Prostate gland (tissue), 2 donors: ENCODE results near the gene GNPDA2. TPM values are rescaled to one million over a fixed set of nuclear protein-coding genes. Genes with fewer than 3 reads are reported as not detected.

Experiments
- DNase-seq: peaks from one replicate; pipeline ENCODE4 v3.0.0-alpha.2; 2019; ENCODE audit warnings: low spot score
- H3K27ac ChIP-seq, 2 donors: fragments of 200-600 bp; sonication (generic); 2 replicates each; pipeline ENCODE4 v1.5.1; 2017 to 2019
- H3K27me3 ChIP-seq: fragments of 200-600 bp; sonication (generic); replicated peaks from 2 replicates; pipeline ENCODE4 v1.5.1; 2019; ENCODE audit not compliant: insufficient read depth
- H3K36me3 ChIP-seq, 2 donors: fragments of 200-600 bp; sonication (generic); 1 replicate in 1 of 2; 2 replicates in 1 of 2; pipeline versions ENCODE4 v1.5.1 to v1.8.1; 2017 to 2019
- H3K4me1 ChIP-seq: fragments of 200-600 bp; sonication (generic); replicated peaks from 2 replicates; pipeline ENCODE4 v1.5.1; 2019
- H3K4me3 ChIP-seq, 2 donors: fragments of 200-600 bp; sonication (generic); 2 replicates each; pipeline ENCODE4 v1.5.1; 2017 to 2019
- H3K9me3 ChIP-seq: fragments of 200-600 bp; sonication (generic); 2 replicates; pipeline ENCODE4 v1.5.1; 2017
- CTCF ChIP-seq, 4 experiments: fragments of 200-600 bp in 2 of 4; fragments of 450-650 bp in 2 of 4; sonication (generic) in 2 of 4; IDR thresholded peaks; 1 replicate in 3 of 4; 2 replicates in 1 of 4; pipeline ENCODE4 v1.5.1; 2016 to 2019; ENCODE audit warnings: antibody characterized with exemption in 4 of 4, mild to moderate bottlenecking in 2 of 4, moderate library complexity in 2 of 4
- POLR2A ChIP-seq: fragments of 450-650 bp; IDR thresholded peaks from one replicate; pipeline ENCODE4 v1.6.1; 2016; ENCODE audit warnings: antibody characterized with exemption, mild to moderate bottlenecking
- POLR2AphosphoS5 ChIP-seq: sonication (generic); formaldehyde crosslinking; IDR thresholded peaks from one replicate; pipeline ENCODE4 v1.6.1; 2017; ENCODE audit warnings: antibody characterized with exemption
- WGBS: methylation state at CpG from one replicate; pipeline ENCODE4 v1.1.5; 2018; 5-methylcytosine and 5-hydroxymethylcytosine counted together
- intact Hi-C: fragments of 100-400 bp; cut with DNase I; formaldehyde crosslinking; loops from one replicate; pipeline ENCODE4 v1.14.2; 2022
- total RNA-seq, 2 donors: library from RNA; depleted of rRNA; stranded (reverse); fragments of >200 nt; gene quantifications; one replicate each; pipeline ENCODE4 v1.1.0, GENCODE V29; 2016

The GNPDA2 gene
- total RNA-seq: 10 to 100 TPM; 13.2 to 16.2 TPM

- peak within 1 kb of the TSS; percentile 78 to 83 for H3K27ac ChIP-seq
- TF ChIP-seq POLR2AphosphoS5: peak; percentile 86
- TF ChIP-seq POLR2A: peak; percentile 40
- TF ChIP-seq CTCF (IDR thresholded peaks at IDR 0.05): peak in 2 of 4 experiments; percentile 26 to 30
- peak within 1 kb of the TSS; percentile 83 to 87 for H3K4me3 ChIP-seq
- DNase-seq: peak; percentile 84
- WGBS: under 1% methylated on average over 60 of the region's 65 CpGs
- H3K36me3 ChIP-seq: no peaks in the 10 kb centered on the region
- no peaks in the 10 kb centered on the region for H3K4me1 ChIP-seq
- intact Hi-C loops: loop anchor here (5.0 kb wide), 1 partner anchor 49 kb away; the partner anchor contains the start of gene GUF1
- no peaks in the 10 kb centered on the region for H3K27me3 ChIP-seq
- no peaks in the 10 kb centered on the region for H3K9me3 ChIP-seq
These were observed at the start of gene GNPDA2 for GRCh38 chr4:44726038-44726871. GNPDA2 (minus strand) TSS chr4:44726556; CDS start chr4:44722207, 4,349 bp downstream.

DNA sequence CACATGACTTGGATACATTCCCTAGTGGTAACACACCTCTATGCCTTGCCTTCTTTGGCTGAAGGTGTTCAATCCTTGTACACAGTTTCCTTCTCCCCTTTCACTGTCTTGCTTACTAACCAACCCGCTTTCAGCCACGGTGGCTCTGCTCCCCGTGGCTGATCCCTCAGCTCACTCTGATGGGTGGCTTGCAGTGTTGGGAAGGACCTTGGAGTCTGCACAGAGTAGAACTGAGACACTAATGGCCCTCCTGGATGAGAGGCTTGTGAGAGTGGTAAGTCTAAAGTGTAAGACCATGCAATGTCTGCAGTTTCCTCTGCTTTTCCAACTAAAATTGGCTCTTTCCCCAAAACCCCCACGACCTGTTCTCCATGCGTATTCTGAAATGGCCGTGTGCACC is 46.0 kb upstream of the GNPDA2 start:
- Histone ChIP-seq H3K36me3 (no peaks in the 10 kb centered on the region), H3K9me3 (no peaks in the 10 kb centered on the region), H3K4me1 (no peaks in the 10 kb centered on the region), H3K27me3 (no peaks in the 10 kb centered on the region), H3K27ac (no peak overlapping the region), H3K4me3 (no peak overlapping the region)
- no peak for DNase-seq
- WGBS: 87% methylated on average over 6 of the region's 6 CpGs
- intact Hi-C loops: no loop called here
- TF ChIP-seq POLR2AphosphoS5 (no peak), CTCF (IDR thresholded peaks at IDR 0.05) (no peak), POLR2A (no peak)

DNA sequence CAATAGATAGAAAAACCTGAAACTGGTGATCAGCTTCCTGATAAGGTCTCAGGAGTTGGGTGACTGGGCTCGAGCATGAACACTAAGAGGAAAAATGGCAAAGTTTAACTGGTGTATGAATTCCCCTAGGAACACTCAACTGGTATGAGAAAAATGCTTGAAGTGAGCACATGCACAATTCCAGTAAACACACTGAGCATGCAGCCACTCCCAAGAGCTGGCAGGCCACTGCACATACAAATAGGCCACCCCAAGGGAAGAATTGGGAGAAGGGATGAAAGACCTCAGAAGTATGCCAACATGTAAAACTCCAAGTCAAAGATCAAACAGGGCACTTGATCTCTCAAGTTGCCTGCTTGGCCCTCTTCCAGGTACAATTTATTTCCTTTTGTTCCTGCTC is 45.4 kb upstream of the GNPDA2 start:
- Histone ChIP-seq H3K9me3 (no peaks in the 10 kb centered on the region), H3K27me3 (no peaks in the 10 kb centered on the region), H3K27ac (no peak overlapping the region), H3K4me1 (no peaks in the 10 kb centered on the region), H3K4me3 (no peak overlapping the region), H3K36me3 (no peaks in the 10 kb centered on the region)
- intact Hi-C loops: no loop called here
- DNase-seq: no peak
- 90% methylated on average over 1 of the region's 1 CpG for WGBS
- TF ChIP-seq POLR2AphosphoS5 (no peak), POLR2A (no peak), CTCF (IDR thresholded peaks at IDR 0.05) (no peak)

DNA sequence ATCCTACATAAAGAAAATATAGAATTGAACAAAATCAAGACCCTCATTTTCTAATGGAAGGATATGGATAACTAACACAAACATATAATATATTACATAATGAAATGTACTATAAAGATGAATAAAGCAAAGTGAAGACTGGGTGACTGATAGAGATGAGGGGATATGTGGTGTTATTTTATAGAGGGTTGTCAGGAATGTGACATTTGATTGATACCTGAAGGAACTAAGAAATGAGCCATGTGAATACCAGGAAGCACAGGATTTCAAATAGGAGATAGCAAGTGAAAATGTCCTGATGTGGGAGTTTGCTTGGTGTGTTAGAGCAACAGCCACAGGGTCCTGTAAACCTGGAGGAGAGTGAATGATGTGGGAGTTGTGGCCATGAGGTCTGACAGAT is 40.1 kb upstream of the GNPDA2 start:
- no peak overlapping the region for H3K4me3 ChIP-seq
- intact Hi-C loops: loop anchor here (10.0 kb wide), 2 partner anchors 148 to 678 kb away; no protein-coding TSS in a partner anchor
- H3K4me1 ChIP-seq: no peaks in the 10 kb centered on the region
- H3K27me3 ChIP-seq: no peaks in the 10 kb centered on the region
- H3K27ac ChIP-seq: no peak overlapping the region
- H3K36me3 ChIP-seq: no peaks in the 10 kb centered on the region
- TF ChIP-seq POLR2A: no peak
- TF ChIP-seq POLR2AphosphoS5: no peak
- no peak for TF ChIP-seq CTCF (IDR thresholded peaks at IDR 0.05)
- no peaks in the 10 kb centered on the region for H3K9me3 ChIP-seq
- DNase-seq: no peak

GRCh38 chr4:44765116-44765515 is 38.8 kb upstream of the GNPDA2 start:
- H3K4me3 ChIP-seq: no peak overlapping the region
- H3K4me1 ChIP-seq: no peaks in the 10 kb centered on the region
- no peaks in the 10 kb centered on the region for H3K27me3 ChIP-seq
- H3K27ac ChIP-seq: no peak overlapping the region
- no peaks in the 10 kb centered on the region for H3K36me3 ChIP-seq
- no peaks in the 10 kb centered on the region for H3K9me3 ChIP-seq
- TF ChIP-seq POLR2A (no peak), CTCF (IDR thresholded peaks at IDR 0.05) (no peak), POLR2AphosphoS5 (no peak)
- DNase-seq: no peak
- WGBS: 68% methylated on average over 4 of the region's 4 CpGs
- intact Hi-C loops: loop anchor here (10.0 kb wide), 2 partner anchors 150 to 680 kb away; no protein-coding TSS in a partner anchor
